ENCODE results near the gene LTC4S.
A peak's percentile ranks its signal among the peaks of the same experiment; 100 is the strongest.

The LTC4S gene

GRCh38 chr5:179795863-179796833 is 2.4 kb downstream of the LTC4S start:
- TF ChIP-seq POLR2A (IDR thresholded peaks at IDR 0.05; ENCODE audit: low read depth, low read length) = peak; percentile 26; the same call in 1 of the 2 replicates
- no peak for FAIRE-seq

GRCh38 chr5:179796877-179797608 is 3.3 kb downstream of the LTC4S start:
- no peak for TF ChIP-seq POLR2A (IDR thresholded peaks at IDR 0.05; ENCODE audit: low read depth, low read length)
- DNase-seq (ENCODE audit: insufficient read length, low spot score) = no peak
- no peak for FAIRE-seq

More at GRCh38 chr5:179795863-179796833, 2.4 kb downstream of the LTC4S start:
- DNase-seq (ENCODE audit: insufficient read length, low spot score) = peak; percentile 82

DNA sequence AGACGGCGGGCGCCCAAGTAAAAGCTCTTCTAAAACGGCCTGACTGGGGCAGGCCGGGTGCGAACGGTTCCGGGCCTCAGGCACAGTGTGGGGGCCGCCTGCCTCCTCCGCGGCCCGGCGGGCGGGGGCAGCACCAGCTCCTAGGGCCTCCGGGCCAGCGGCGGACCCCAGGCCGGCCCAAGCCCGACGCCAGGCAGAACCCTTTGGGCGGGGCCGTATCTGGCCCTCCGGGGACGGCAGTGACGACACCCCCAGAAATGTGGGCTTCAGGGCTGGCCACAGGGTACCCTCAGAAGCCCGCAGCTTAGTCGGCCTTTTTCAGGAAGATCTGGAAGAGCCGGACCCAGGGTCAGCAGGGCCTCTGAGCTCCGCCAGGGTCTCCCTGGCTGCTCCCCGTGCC is 4.0 kb downstream of the LTC4S start:
- DNase-seq (ENCODE audit: insufficient read length, low spot score) = no peak
- FAIRE-seq = no peak
- no peak for TF ChIP-seq POLR2A (IDR thresholded peaks at IDR 0.05; ENCODE audit: low read depth, low read length)

DNA sequence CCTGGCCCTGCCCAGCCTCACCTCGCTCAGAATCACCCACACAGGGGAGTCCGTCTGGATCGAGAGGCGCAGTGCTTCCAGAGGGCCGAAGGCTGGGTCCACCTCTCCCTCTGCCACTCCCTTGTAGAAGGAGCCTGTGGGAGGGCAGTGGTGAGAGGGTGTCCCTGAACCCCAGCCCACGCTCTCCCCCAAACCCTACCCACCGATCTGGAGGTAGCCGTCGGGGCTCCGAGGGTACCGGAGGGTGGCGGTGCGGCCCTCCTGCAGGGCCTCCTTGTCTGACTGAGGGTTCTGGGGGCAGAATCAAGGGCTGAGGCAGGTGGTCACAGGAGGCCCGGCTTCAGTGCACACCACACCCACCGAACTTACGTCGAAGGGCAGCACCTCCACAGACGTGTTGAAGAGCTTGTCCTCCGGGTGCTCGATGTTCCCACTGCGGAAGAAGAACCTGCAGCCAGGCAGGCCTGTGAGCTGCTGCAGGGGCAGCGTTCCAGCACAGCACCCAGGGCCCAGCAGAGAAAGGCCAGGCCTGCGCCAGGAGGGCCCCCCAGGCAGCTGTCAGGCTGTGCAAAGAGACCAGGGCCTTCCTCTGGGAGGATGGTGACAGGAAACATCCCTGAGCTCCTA is 4.5 kb downstream of the LTC4S start:
- no peak for DNase-seq (ENCODE audit: insufficient read length, low spot score)
- TF ChIP-seq POLR2A (IDR thresholded peaks at IDR 0.05; ENCODE audit: low read depth, low read length) = no peak
- FAIRE-seq = no peak

DNA sequence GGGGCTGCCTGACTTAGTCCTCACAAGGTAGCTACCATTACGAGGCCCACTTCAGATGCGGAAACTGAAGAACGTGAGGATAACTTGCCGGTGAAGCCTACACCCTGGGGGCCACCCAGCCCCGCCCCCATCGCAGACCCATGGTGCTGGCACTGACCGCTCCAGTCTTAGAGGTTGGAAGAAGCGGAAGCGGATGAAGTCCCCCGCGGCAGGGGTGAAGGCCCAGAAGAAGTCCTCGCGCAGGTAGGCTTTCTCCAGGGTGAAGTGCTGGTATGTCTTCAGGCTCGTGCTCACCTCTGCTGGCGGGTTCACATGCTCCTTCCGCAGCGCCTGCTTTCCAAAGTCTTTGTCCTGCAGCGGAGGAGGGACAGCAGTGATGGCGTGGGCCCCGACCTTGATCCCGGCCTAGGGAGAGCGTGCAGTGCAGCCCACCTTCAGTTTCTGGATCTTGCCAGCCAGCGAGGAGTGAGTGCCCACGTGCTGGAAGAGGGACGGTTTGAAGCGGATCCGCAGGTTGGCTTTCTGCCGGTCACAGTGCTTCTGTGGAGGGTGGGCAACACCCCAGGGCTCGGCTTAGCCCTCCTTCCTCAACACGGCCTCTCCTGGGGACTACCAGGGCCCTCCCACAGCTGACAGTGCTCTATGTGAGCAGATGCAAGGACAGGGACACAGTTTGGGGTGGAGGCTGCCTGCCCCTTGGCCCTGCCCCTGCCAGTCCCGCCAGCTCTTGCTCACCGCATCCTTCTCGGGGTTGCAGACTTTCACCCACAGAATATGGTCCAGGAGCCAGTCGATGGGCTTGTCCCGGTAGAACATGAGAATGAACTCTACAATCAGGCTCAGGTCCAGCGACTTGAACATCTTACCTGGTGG is 5.2 kb downstream of the LTC4S start:
- DNase-seq (ENCODE audit: insufficient read length, low spot score) (no peak), FAIRE-seq (no peak)
- no peak for TF ChIP-seq POLR2A (IDR thresholded peaks at IDR 0.05; ENCODE audit: low read depth, low read length)

GRCh38 chr5:179799644-179799973 is 5.8 kb downstream of the LTC4S start:
- no peak for FAIRE-seq
- no peak for DNase-seq (ENCODE audit: insufficient read length, low spot score)
- TF ChIP-seq POLR2A (IDR thresholded peaks at IDR 0.05; ENCODE audit: low read depth, low read length) = no peak

GRCh38 chr5:179800071-179800695 is 6.4 kb downstream of the LTC4S start:
- no peak for TF ChIP-seq POLR2A (IDR thresholded peaks at IDR 0.05; ENCODE audit: low read depth, low read length)
- no peak for FAIRE-seq
- DNase-seq (ENCODE audit: insufficient read length, low spot score) = no peak

DNA sequence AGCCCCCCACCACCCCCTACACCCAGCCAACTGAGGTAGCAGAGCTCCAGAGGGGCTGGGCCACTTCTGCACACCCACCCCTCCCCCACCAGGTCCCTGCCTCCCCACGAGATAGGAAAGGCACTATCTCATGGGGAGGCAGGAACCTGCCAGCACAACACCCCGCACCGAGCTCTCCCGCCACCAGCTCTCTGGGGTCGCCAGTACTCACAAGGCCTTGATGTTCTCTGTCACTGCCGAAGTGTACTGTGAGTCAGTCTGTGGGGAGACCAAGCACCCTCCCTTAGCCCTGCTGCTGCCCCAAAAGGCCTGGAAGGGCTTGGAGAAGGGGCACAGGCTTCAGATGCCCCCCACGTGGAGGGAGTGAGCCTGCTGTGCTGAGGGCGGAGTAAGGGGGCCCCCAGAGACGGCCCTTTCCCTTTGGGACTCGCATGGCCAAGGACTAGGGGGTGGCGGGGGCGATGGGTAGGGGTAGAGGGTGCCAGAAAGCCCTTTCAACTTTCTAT is 7.0 kb downstream of the LTC4S start:
- FAIRE-seq (no peak), DNase-seq (ENCODE audit: insufficient read length, low spot score) (no peak)
- TF ChIP-seq POLR2A (IDR thresholded peaks at IDR 0.05; ENCODE audit: low read depth, low read length) = no peak

- FAIRE-seq = no peak
- TF ChIP-seq POLR2A (IDR thresholded peaks at IDR 0.05; ENCODE audit: low read depth, low read length) = no peak
- no peak for DNase-seq (ENCODE audit: insufficient read length, low spot score)
Observed at GRCh38 chr5:179801304-179802206, 7.8 kb downstream of the LTC4S start.

DNA sequence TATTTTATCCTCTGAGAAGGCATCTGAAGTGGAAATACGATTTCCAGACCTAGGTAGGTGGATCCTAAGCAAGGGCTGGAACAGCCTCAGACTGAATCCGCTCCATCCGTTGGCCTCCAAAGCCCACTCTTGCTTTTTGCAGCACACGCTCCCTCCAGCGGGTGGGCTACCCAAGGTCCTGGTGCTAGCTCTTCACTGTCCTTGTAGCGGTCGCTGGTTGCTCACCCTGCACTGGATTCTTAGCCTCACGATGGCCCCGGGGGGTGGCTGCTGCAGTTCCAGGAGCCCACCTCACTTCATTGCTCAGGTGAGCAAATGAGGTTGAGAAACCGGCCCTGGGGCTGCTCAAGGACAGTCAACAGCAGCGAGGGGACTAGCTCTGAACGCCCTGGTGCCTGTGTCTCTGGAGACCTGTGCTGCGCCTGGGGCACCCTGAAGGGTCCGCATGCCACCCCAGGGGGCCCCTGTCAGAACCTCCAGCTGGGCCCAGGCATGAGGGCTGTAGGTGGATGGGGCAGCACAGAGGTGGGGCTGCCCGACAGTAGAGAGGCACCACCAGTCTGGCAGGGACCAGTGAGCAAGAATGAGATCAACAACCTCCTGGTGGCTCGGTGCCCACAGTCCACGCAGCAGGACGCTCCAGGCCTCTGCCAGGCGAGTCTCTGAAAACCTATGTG is 8.6 kb downstream of the LTC4S start:
- no peak for TF ChIP-seq POLR2A (IDR thresholded peaks at IDR 0.05; ENCODE audit: low read depth, low read length)
- DNase-seq (ENCODE audit: insufficient read length, low spot score) (peak; percentile 99), FAIRE-seq (peak; percentile 66)

DNA sequence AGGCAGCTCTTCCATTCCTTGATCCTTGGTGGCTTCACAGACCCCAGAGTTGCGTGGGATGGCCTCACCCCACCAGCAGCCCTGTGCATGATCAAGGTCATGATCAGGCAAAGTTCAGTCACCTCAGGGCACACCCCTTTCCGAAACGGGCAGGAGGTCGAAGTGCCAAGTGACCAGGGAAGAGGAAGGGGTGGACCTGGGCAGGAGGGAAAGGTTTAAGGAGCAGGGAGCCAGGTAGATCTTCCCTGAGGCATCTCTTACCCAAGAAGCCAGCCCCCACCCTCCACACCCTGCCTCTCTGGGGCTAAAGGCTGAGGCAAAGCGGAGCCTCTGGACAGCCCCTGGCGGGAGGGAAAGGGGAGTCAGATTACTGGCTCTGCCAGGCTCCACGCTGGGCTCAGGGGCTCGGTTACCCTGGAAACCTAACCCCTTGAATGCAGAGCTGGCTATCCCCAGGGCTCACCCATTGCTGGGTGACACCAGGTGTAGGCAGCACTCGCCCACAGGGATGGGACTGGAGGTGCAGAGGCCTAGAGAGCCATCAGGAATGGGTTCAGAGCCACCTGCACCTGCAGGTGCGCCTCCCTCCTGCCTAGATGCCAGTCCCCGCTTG is 9.3 kb downstream of the LTC4S start:
- no peak for DNase-seq (ENCODE audit: insufficient read length, low spot score)
- FAIRE-seq = no peak

More for the DNA sequence above, 9.3 kb downstream of the LTC4S start:
- no peak for TF ChIP-seq POLR2A (IDR thresholded peaks at IDR 0.05; ENCODE audit: low read depth, low read length)
